Mucosa of descending colon (tissue), 3 donors: ENCODE measurements around the gene ESPL1. TPM values are rescaled to one million over a fixed set of nuclear protein-coding genes. Genes with fewer than 3 reads are reported as not detected.

Source experiments
- ATAC-seq: fragments of 200-7000 bp; cut with Tn5 transposase; one replicate; pipeline ENCODE4 v1.9.1; 2020; ENCODE audit warnings: mild to moderate bottlenecking, moderate library complexity
- DNase-seq, 3 donors: peaks; one replicate each; pipeline ENCODE4 v3.0.0-alpha.2; 2020
- H3K36me3 ChIP-seq: fragments of 200-600 bp; one replicate; pipeline ENCODE4 v1.8.0; 2021; ENCODE audit warnings: low read depth, mild to moderate bottlenecking
- H3K4me1 ChIP-seq: fragments of 200-600 bp; one replicate; pipeline ENCODE4 v1.8.0; 2021; ENCODE audit warnings: low read depth, mild to moderate bottlenecking
- H3K4me3 ChIP-seq: fragments of 200-600 bp; one replicate; pipeline ENCODE4 v1.8.0; 2021; ENCODE audit warnings: mild to moderate bottlenecking
- H3K9me3 ChIP-seq: fragments of 200-600 bp; one replicate; pipeline ENCODE4 v1.8.0; 2021; ENCODE audit warnings: mild to moderate bottlenecking
- CTCF ChIP-seq: fragments of 200-600 bp; IDR thresholded peaks from one replicate; pipeline ENCODE4 v1.8.0; 2022; ENCODE audit warnings: antibody characterized with exemption, mild to moderate bottlenecking
- intact Hi-C, 2 donors: fragments of 100-400 bp; cut with DNase I in 1 of 2; cut with micrococcal nuclease in 1 of 2; formaldehyde crosslinking; loops; one replicate each; pipeline versions ENCODE4 v1.11.0 to v1.11.1; 2022; cut with DNase I, micrococcal nuclease
- total RNA-seq, 3 donors: library from RNA; stranded (reverse); fragmentation: NEBNext Ultra II Directional in 2 of 3; extraction: Animal tissue kit (Norgen Biotek cat#: 25700) in 2 of 3; gene quantifications; one replicate each; pipeline versions ENCODE4 v1.2.1 to v1.2.4, GENCODE V29; 2021 to 2023
- donor health status: DM: no; HTN: no; CAD: no; lungs with moderate emphysema.
- donor health status: DM: no; HTN: no; CAD: no.
- donor health status: DM: no; HTN: yes; CAD: no.

The ESPL1 gene
- total RNA-seq, 3 donors from 2014 or later, result 4.5 to 13.1 (median 5.8) TPM

GRCh38 chr12:53276511-53276910, 8.4 kb downstream of the ESPL1 start:
- no peaks in the 10 kb centered on the region for H3K36me3 ChIP-seq
- no peak for TF ChIP-seq CTCF
- ATAC-seq (no peak), DNase-seq (no peak)
- no peak overlapping the region for H3K4me3 ChIP-seq
- no peaks in the 10 kb centered on the region for H3K4me1 ChIP-seq
- H3K9me3 ChIP-seq, result no peaks in the 10 kb centered on the region
- intact Hi-C loops, result no loop called here

GRCh38 chr12:53277981-53278380, 9.9 kb downstream of the ESPL1 start:
- Histone ChIP-seq H3K9me3 (no peaks in the 10 kb centered on the region), H3K36me3 (no peaks in the 10 kb centered on the region), H3K4me1 (no peaks in the 10 kb centered on the region), H3K4me3 (no peak overlapping the region)
- no peak for TF ChIP-seq CTCF
- intact Hi-C loops, result no loop called here
- DNase-seq (no peak), ATAC-seq (no peak)

- ATAC-seq, result peak; percentile 69
- Histone ChIP-seq H3K4me3 (no peak overlapping the region), H3K4me1 (no peaks in the 10 kb centered on the region), H3K9me3 (no peaks in the 10 kb centered on the region), H3K36me3 (no peaks in the 10 kb centered on the region)
- no peak for TF ChIP-seq CTCF
- no peak for DNase-seq
- intact Hi-C loops, result no loop called here
Observed at GRCh38 chr12:53279283-53279869, 11.3 kb downstream of the ESPL1 start.

- Histone ChIP-seq H3K4me1 (no peaks in the 10 kb centered on the region), H3K4me3 (no peak overlapping the region), H3K36me3 (no peaks in the 10 kb centered on the region), H3K9me3 (no peaks in the 10 kb centered on the region)
- no peak for TF ChIP-seq CTCF
- ATAC-seq (no peak), DNase-seq (no peak)
- intact Hi-C loops, result no loop called here
Observed at GRCh38 chr12:53279888-53280498, 11.9 kb downstream of the ESPL1 start.

GRCh38 chr12:53286448-53286847, 18.3 kb downstream of the ESPL1 start:
- Histone ChIP-seq H3K36me3 (no peaks in the 10 kb centered on the region), H3K4me3 (no peak overlapping the region), H3K4me1 (no peaks in the 10 kb centered on the region), H3K9me3 (no peaks in the 10 kb centered on the region)
- no peak for TF ChIP-seq CTCF
- DNase-seq (no peak), ATAC-seq (no peak)
- intact Hi-C loops, result loop anchor here in 1 of 2 donors (5.0 kb wide), 1 partner anchor 74 kb away; no protein-coding TSS in a partner anchor
